Epithelial cell of esophagus (primary cell): ENCODE data around the gene MTSS2.
"Not testable (repeated sequence)": the region's sequence is repeated elsewhere in the genome, so short reads cannot be mapped to it uniquely, and the experiment has no call there.

Experiments used
- DNase-seq: peaks from one replicate; pipeline ENCODE4 v3.0.0; 2010; ENCODE audit warnings: low read depth
- H3K4me3 ChIP-seq: 2 replicates; pipeline ENCODE4 v1.5.1; 2011; ENCODE audit warnings: mild to moderate bottlenecking, low read length, control low read depth
- CTCF ChIP-seq: IDR thresholded peaks from 2 replicates; pipeline ENCODE4 v1.5.1; 2011; ENCODE audit warnings: low read depth, mild to moderate bottlenecking, low read length, control low read depth, inconsistent platforms; ENCODE audit not compliant: insufficient read depth; ENCODE audit errors: missing control alignments

Gene MTSS2

DNA sequence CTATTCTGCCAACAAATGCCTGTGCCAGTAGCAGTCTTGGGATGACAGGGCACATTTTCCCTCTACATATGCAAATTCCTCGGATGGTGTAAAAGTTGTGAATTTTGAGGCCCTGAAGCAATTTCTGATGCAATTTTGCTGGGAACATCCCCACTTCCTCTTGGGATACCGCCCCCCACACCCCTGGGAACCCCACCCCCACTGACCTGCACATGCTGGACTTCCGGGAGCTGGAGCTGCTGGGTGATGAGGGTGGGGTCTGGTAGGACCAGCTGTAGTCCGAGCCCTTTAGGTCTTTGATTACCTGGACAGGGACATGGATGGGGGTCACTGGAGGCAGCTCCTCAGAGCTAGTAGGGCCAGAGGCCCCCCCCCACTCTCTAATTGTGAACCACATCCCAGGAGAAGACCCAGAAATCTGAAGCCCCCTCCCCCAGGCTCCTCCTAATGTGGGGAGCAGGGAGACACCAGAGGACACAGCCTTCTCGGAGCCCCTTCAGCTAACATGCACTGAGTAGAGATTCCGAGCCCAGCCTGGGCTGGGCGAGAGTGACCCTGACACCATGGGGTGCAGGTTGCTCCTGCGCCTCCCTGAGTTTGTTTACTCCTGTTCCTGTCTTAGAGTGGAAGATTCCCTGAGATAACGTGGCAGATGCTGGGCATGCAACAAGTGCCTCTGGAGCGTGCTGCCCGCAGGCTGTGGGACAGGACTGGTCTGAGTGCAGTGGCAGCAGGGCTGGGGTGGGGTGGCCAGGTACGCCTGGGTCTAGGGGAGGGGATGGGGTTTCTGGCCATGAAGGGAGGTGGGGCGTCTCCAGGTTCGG, 9.0 kb downstream of the MTSS2 start:
- no peak for DNase-seq
- H3K4me3 ChIP-seq: no peak overlapping the region
- no peak for TF ChIP-seq CTCF

DNA sequence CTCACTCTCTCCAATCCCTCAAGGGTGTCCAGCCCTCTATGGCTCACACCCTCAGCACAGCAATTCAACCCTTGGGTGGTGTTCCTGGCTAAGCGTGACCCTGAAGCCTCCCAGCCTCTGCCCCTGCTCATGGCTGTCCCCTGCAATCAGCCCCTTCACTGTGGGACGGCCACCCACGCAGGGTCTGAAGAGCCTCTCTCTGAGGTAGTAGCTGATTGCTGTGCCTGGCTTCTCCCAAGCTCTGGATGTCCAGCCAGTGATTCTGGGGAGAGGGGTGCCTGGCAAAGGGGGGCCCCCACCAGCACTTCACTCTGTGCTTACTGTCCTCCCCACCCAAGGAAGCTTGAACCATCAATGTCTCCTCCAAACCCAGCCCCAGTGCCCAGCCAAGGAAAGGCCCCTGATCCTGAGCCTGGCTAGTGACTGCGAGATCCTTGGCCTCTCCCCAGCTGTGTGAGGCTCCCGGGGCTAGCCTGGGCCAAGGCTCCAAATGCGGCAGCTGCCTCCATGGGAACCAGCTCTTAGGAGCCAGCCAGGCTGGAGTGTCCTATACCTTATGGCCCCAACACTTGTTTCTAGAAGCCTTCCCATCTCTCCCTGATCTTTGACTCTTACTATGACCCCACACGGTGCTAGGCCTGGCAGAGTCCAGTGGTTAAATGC, 9.9 kb downstream of the MTSS2 start:
- no peak overlapping the region for H3K4me3 ChIP-seq
- DNase-seq: no peak
- TF ChIP-seq CTCF: no peak

- no peak for TF ChIP-seq CTCF
- H3K4me3 ChIP-seq: no peak overlapping the region
- DNase-seq: no peak
Observed at GRCh38 chr16:70674221-70675014, 11.4 kb downstream of the MTSS2 start.

DNA sequence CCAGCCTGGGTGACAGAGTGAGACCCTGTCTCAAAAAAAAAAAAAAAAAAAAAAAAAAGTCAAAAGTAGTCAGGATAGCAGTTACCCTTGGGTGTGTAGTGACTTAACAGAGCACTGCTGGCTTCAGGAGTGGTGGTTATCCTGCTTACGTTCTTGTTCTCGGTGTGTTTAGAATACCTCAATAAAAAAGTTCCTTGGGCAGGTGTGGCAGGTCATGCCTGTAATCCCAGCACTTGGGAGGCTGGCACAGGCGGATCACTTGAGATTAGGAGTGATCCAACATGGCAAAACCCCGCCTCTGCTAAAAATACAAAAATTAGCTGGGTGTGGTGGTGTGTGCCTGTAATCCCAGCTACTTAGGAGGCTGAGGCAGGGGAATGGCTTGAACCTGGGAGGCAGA, 14.9 kb downstream of the MTSS2 start:
- not testable (repeated sequence) for DNase-seq, H3K4me3 ChIP-seq

- no peak for TF ChIP-seq CTCF
- no peak overlapping the region for H3K4me3 ChIP-seq
- DNase-seq: no peak
Observed at GRCh38 chr16:70670175-70670574, 15.7 kb downstream of the MTSS2 start.

DNA sequence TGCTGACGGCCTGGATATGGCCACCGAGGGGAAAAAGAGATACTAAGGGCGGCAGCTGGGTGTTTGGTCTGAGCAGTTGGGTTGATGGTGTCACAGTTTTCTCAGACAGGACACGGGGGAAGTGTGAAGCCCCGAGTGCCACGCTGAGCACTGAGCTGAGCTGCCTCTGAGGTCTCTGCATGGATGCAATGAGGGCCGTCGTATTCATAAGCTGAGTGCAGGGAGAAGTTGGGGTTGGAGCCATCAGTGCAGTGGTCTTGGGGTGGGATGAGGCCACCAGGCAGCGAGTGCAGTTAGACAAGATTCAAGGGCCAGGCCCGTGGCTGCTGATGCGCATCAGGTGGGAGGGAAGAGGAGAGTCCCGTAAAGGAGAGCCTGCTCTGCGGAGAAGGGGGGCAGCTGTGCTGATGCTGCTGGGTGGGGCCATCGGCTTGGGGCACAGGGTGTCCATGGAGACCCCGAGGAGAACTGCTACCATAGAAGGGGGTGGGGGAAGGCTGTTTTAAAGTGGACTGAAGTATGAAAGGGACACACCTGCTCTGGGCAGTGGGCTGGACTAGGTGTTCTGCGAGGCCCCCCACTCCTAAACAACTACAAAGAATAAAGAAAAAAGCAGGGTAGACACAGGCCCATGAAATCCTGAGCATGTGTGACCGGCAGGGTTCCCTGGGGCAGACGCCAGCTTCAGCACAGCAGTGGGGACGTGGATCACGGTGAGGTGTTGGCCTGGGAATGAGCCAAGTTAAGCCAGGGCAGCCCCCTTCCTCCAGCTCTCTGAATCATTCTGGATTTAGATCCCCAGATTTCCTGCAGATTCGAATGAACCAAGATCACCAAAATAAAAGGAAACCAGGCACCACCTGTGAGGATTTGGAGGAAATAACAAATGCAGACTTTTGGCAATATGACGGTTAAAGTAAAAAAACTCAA, 19.8 kb downstream of the MTSS2 start:
- TF ChIP-seq CTCF: no peak
- H3K4me3 ChIP-seq: no peak overlapping the region
- DNase-seq: no peak
